ENCODE measurements around the gene TRAM2. TPM values are rescaled to one million over a fixed set of nuclear protein-coding genes. Genes with fewer than 3 reads are reported as not detected.

Gene TRAM2
- total RNA-seq, 1 experiment from 2014 or later = 21.2 TPM

- H2BK15ac ChIP-seq (ENCODE audit: low read depth, low read length) = no peak overlapping the region
- no peak overlapping the region for H2AFZ ChIP-seq (ENCODE audit: low read length)
- WGBS (ENCODE audit: extremely low coverage, insufficient read length, low lambda C conversion rate) = no CpG with 5 or more reads among the region's 6 CpGs
- H3K27ac ChIP-seq (ENCODE audit: insufficient read length, low read depth, low read length) = no peak overlapping the region
- no peak overlapping the region for H2AK5ac ChIP-seq (ENCODE audit: insufficient read length, low read length)
- H3K36me3 Mint-ChIP-seq (ENCODE audit: insufficient read depth in 1 of 3, low read depth in 3 of 3) = no peaks in the 10 kb centered on the region
- peak overlapping the region in 1 of 3 experiments; percentile 48; a peak in 2 of 7 replicates for H3K27ac Mint-ChIP-seq
- peak overlapping the region in 1 of 2 experiments; percentile 3; a peak in 1 of 5 replicates for H3K4me3 Mint-ChIP-seq
- no peak overlapping the region for H3K4me2 ChIP-seq (ENCODE audit: insufficient read depth, insufficient read length, low read length)
- no peak overlapping the region for H3K18ac ChIP-seq (ENCODE audit: insufficient read length, low read depth, low read length)
- H3K23ac ChIP-seq (ENCODE audit: insufficient read length, low read depth, low read length) = no peak overlapping the region
- no peaks in the 10 kb centered on the region for H3K27me3 ChIP-seq (ENCODE audit: insufficient read depth, low read length)
- peaks cover 53 to 58% of the 10 kb centered on the region in 2 experiments for H3K4me1 Mint-ChIP-seq
- H4K5ac ChIP-seq (ENCODE audit: insufficient read length, low read depth, low read length) = no peak overlapping the region
- H3K14ac ChIP-seq (ENCODE audit: insufficient read depth, low read length) = no peak overlapping the region
- no peak overlapping the region for H4K91ac ChIP-seq (ENCODE audit: insufficient read length, low read depth, low read length)
- no peak overlapping the region for H2BK12ac ChIP-seq (ENCODE audit: insufficient read length, low read depth, low read length)
- DNase-seq = no peak
- H3K56ac ChIP-seq (ENCODE audit: insufficient read length, low read depth, low read length) = no peak overlapping the region
- H3K23me2 ChIP-seq (ENCODE audit: insufficient read length, low read depth, low read length, poor library complexity, severe bottlenecking) = no peaks in the 10 kb centered on the region
- peaks cover 6% of the 10 kb centered on the region; the same call in 1 of the 2 replicates for H3K4me1 ChIP-seq (ENCODE audit: insufficient read depth, low read length)
- no peaks in the 10 kb centered on the region for H4K20me1 ChIP-seq (ENCODE audit: control insufficient read depth, insufficient read depth, insufficient read length)
- no peak overlapping the region for H3K9ac ChIP-seq (ENCODE audit: extremely low read depth, insufficient read length, low read length)
- H3T11ph ChIP-seq (ENCODE audit: low read length) = no peak overlapping the region
- H3K27me3 Mint-ChIP-seq (ENCODE audit: low read depth) = no peaks in the 10 kb centered on the region
- no peaks in the 10 kb centered on the region for H3K79me1 ChIP-seq (ENCODE audit: insufficient read depth, low read depth, low read length, poor library complexity, severe bottlenecking)
- TF ChIP-seq CTCF (conservative IDR thresholded peaks at IDR 0.05) = no peak
- no peak overlapping the region for H2BK5ac ChIP-seq (ENCODE audit: insufficient read length, low read length)
- peaks cover 8% of the 10 kb centered on the region; the same call in 1 of the 2 replicates for H3K79me2 ChIP-seq (ENCODE audit: insufficient read depth, low read length)
- H3K4ac ChIP-seq (ENCODE audit: low read depth, low read length) = no peak overlapping the region
- H3K9me3 Mint-ChIP-seq = no peaks in the 10 kb centered on the region
- H2BK120ac ChIP-seq (ENCODE audit: low read depth, low read length, poor library complexity, severe bottlenecking) = no peak overlapping the region
- H4K8ac ChIP-seq (replicated peaks; ENCODE audit: insufficient read length, low read depth, low read length) = no peak overlapping the region
- H3K9me3 ChIP-seq (ENCODE audit: control insufficient read depth, low read depth, low read length) = no peaks in the 10 kb centered on the region
- H2BK20ac ChIP-seq (ENCODE audit: low read depth, low read length, poor library complexity, severe bottlenecking) = no peak overlapping the region
These were observed 26.8 kb downstream of the TRAM2 start for GRCh38 chr6:52550014-52550575.

Measured in H9 (cell line).